Measurements from ENCODE around the gene SLC22A23.
"Not testable (repeated sequence)": the region's sequence is repeated elsewhere in the genome, so short reads cannot be mapped to it uniquely, and the experiment has no call there.

The SLC22A23 gene

DNA sequence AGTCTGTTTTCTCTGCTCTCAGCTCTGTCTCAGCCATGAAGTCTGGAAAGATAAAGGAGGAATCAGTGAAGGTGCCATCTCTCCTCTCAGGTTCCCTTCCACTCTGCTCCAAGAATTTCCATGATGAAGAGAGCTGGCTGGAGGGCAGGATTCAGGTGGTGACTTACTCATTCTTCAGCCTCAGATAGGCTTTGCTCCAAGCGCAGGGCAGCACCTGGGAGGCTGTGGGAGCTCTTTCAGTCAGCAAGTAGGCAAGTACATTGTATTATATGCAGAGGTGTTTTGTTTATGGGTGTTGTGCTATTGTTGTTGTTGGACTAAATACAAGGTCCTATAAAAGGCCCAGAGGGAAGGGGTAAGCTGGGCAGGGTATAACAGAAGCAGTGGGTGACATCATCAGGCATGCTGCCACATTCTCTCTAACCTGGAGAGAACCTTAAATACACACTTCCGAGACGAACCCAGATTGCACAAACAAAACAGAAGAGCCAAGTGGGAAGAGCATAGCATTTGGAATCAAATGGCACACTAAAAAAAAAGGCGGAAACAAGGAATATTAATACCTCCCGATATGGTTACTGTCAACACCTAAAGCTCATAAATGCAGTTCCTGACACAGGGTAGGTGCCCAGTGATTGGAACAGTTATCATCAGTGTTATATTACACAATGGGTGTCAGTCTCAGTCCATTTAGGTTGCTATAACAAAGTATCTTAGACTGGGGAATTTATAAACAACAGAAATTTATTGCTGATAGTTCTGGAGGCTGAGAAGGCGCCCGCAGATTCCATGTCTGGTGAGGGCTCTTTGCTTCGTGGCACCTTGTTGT, 212.6 kb downstream of the SLC22A23 start:
- TF ChIP-seq, protein P1, sequence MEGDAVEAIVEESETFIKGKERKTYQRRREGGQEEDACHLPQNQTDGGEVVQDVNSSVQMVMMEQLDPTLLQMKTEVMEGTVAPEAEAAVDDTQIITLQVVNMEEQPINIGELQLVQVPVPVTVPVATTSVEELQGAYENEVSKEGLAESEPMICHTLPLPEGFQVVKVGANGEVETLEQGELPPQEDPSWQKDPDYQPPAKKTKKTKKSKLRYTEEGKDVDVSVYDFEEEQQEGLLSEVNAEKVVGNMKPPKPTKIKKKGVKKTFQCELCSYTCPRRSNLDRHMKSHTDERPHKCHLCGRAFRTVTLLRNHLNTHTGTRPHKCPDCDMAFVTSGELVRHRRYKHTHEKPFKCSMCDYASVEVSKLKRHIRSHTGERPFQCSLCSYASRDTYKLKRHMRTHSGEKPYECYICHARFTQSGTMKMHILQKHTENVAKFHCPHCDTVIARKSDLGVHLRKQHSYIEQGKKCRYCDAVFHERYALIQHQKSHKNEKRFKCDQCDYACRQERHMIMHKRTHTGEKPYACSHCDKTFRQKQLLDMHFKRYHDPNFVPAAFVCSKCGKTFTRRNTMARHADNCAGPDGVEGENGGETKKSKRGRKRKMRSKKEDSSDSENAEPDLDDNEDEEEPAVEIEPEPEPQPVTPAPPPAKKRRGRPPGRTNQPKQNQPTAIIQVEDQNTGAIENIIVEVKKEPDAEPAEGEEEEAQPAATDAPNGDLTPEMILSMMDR (conservative IDR thresholded peaks at IDR 0.05) = no peak

DNA sequence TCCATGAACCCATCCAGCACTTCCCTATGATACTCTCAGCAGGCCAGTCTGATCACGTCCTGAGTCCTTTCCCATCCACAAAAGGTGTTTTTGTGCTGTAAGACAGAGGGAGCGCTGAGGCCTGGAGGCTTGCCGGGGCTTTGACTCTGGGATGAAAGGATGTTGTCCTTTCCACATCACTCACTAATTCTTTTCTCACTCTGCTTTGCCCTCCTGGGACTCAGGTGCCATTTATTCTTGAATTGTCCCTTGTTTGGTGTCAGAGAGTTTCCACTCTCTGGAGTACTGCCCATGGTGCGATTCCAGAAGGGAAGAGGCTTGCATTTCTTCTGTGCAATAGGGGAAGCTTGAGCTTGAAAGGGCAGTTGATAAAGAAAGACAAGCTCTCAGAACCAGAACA, 214.1 kb downstream of the SLC22A23 start:
- no peak overlapping the region for H3K27ac ChIP-seq
- TF ChIP-seq, protein P1 (conservative IDR thresholded peaks at IDR 0.05) = no peak

More for the DNA sequence above, 212.6 kb downstream of the SLC22A23 start:
- 0 out of 2 replicates have a peak overlapping the region, but pooled peaks have one; percentile 10 for H3K27ac ChIP-seq

DNA sequence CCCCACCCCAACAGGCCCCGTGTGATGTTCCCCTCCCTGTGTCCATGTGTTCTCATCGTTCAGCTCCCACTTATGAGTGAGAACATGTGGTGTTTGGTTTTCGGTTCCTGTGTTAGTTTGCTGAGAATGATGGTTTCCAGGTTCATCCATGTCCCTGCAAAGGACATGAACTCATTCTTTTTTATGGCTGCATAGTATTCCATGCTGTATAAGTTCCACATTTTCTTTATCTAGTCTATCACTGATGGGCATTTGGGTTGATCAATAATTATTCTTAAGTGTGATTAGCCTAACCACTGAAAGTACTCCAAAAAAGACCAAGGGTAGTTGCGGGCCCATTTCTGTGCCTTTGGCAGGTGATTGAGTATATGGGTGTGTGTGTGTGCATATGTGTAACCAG, 215.1 kb downstream of the SLC22A23 start:
- H3K27ac ChIP-seq = not testable (repeated sequence)

DNA sequence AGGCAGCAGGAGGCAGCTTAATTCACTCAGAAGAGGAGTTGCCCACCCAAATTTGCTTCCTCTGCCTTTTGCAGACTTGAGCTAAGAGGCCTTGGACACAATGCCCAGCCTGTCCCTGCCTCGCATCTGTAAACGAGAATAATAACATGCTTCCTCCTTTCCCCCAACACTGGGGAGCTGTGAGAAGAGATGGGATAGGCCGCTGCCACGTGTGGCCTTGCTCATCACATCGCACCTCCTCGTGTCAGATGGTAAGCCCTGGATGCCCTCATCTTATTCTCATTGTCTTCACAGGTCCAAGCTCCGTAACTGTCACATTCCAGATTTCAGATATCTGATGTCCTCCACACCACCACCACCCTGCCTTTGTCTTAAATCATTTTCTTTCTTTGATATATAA, 216.3 kb downstream of the SLC22A23 start:
- no peak overlapping the region for H3K27ac ChIP-seq
- TF ChIP-seq, protein P1 (conservative IDR thresholded peaks at IDR 0.05) = no peak

DNA sequence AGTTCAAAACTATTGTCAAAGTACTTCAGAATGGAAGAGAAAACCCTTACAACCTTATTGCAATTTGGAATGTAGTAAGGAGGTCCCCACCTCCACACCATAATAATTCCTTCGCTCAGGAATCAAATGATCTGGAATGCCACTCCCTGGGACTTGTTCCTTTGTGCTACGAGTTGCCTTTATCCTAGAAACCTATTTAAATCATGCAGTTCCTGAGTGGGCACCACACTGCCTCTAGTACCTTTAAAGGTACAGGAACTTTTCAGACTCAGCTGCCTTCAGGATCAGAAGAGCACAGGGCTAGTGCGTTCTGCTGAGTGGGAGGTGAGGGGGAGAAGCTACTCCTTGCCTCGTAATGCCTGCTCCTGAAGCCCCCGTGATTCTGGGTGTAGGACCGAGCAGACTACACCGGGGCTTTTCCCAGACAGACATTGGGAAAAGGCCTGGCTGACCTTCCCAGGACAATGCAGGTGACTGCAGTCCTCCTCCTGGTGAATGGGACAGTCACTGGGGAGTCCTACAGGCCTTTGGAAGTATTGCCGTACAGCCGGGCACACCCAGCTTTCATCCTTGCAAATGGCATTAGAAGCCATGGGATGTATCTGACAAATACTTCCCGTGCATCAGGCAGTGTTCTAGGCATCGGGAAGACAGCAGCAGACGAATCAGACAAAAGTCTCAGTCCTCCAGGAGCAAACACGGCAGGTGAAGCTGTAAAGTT, 217.6 kb downstream of the SLC22A23 start:
- H3K27ac ChIP-seq = no peak overlapping the region
- TF ChIP-seq, protein P1 (conservative IDR thresholded peaks at IDR 0.05) = no peak; the same call in 1 of the 2 replicates

DNA sequence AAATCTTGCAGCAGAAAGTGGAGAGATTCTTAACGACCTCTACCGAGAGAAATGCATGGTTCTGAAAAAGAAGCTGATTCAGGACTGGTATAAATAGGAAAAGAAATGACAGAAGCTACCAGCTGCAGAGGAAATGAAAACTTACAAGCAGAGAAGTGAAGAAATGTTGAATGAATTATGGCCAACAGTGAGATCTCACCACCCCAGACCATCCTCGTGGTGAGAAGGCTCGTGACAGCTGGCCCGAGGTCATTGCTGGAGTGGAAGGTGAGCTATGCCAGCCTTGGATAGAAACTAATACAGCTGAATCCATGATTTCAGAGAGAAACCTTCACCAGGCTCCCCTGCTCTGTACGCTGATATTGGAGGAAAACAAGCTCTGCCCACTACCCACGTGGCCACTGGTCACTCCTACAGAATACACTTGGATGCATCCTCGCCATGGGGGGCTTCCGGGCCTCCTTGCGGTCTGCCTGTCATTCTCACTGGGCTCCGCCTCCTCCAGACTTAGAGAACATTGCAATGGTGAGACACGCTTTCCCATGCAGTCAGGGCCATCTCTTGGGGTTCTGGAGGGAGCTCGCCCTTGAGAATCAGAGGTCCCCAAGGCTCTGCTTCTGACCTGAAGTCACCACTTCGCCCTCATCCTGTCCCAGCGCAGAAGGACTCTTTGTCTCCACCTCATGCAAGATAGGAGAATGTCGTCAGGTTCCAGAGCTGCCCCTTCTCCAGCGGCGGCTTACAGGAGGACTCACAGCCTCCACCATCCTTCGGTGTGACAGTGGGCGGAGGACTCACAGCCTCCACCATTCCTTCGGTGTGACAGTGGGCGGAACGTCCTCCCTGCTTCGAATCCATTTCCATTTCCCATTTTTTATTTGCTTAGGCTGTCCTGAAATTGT, 218.8 kb downstream of the SLC22A23 start:
- TF ChIP-seq, protein P1 (conservative IDR thresholded peaks at IDR 0.05) = no peak
- no peak overlapping the region for H3K27ac ChIP-seq

DNA sequence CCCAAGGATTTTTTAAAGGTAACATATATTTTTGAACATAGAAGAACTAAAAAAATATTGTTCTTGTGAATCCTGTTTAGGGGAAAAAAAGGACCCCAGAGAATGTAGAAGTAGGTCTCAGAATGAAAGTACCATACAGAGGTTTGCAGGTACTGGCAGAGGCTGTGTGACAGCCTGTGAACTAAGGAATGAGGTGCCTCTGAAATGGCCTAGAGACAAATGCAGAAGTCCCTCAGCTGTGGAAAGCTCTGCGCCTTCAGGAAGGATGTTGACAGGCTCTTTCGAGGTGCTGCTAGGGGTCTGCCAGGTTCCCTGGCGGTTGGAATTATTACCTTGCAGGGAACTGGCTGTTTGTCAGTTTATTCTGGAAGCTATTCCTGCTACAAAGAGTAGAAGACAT, 220.8 kb downstream of the SLC22A23 start:
- TF ChIP-seq, protein P1 (conservative IDR thresholded peaks at IDR 0.05) = no peak
- no peak overlapping the region for H3K27ac ChIP-seq
